Measurements from ENCODE around the gene DCX.

Gene DCX

DNA sequence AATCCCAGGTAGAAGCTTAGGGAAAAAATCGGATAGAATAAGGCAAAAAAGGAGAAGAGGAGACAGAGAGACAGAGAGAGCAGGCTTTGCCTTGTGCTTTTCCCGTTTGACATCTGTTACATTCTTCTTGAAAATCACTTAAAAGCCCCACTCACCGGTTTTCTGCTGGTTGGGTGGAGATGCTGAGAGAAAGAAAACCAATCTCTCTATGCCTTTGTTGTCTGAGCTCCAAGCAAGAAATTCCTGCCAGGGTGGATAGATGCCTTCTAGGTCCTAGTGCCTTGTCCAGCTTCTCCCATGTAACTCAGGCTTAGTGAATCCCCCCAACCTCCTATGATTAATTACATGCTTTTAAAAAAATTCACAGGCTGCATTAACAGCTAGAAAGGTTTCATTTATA lies at the start of gene DCX:
DCX (minus strand) TSS at position 210 of the 400 bp plus-strand sequence. CDS start 1,794 bp downstream, outside the sequence.
- DNase-seq: no peak

GRCh38 chrX:111460607-111461006 lies 48.6 kb upstream of the DCX start:
- DNase-seq: no peak

DNA sequence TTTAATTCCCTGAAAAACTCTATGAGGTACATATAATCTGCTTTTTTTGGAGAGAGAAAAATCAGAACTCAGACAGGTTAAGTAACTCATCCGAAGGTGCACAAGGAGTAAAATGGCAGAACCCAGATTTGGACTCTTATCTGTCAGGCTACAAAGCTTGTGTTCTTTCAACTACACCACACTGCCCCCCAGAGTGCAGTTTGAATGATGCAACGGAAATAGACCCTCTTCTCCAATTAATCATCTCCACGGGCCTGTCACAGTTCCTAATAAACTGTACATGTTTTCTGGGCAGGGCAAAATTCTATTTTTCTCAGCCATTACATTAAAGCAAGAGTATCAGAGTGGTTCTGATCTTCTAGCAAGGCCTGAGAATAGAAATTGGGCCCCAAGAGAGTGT lies 35.3 kb upstream of the DCX start:
- no peak for DNase-seq

DNA sequence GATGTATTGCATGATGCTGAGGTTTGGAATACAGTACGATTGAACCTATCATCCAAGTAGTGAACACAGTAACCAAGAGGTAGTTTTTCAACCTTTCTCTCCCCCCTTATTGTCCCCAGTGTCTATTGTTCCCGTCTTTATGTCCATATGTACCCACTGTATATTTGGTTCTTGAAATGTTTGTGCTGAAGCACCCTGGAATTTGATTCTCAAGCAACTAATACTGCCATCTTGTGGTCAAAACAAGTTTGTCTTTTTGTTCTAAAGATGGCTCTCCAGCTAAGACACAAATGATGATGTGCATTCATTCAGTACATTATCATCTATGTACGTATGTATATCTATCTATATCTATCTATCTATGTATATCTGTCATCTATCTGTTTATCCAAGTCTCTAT lies 33.5 kb upstream of the DCX start:
- DNase-seq: no peak

GRCh38 chrX:111444881-111445280 lies 32.9 kb upstream of the DCX start:
- DNase-seq: no peak

GRCh38 chrX:111443946-111444345 lies 32.0 kb upstream of the DCX start:
- no peak for DNase-seq

DNA sequence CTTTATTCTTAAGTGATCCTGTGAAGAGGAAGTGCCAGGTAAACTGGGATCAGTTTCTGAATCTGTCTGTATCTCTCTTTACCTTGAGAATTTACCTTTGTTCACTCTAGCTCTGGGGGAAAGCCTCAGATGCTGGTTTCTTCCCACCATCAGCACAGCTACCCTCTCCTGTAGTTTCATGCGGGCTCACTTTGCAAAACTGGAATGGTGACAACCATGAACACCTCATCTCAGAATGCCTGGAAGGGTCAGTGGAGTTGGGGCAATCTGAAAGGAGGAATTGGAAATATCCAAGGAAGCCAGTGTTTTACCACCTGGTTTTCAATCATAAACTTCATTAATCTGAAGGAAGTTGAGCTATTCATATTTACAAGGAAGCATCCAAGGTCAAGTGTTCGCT lies 30.8 kb upstream of the DCX start:
- no peak for DNase-seq

- no peak for DNase-seq
Observed at GRCh38 chrX:111435469-111435868, 23.5 kb upstream of the DCX start.

- no peak for DNase-seq
Observed at GRCh38 chrX:111431001-111431400, 19.0 kb upstream of the DCX start.

- DNase-seq: no peak
Observed at GRCh38 chrX:111411557-111411956, 435 bp downstream of the DCX start.

DNA sequence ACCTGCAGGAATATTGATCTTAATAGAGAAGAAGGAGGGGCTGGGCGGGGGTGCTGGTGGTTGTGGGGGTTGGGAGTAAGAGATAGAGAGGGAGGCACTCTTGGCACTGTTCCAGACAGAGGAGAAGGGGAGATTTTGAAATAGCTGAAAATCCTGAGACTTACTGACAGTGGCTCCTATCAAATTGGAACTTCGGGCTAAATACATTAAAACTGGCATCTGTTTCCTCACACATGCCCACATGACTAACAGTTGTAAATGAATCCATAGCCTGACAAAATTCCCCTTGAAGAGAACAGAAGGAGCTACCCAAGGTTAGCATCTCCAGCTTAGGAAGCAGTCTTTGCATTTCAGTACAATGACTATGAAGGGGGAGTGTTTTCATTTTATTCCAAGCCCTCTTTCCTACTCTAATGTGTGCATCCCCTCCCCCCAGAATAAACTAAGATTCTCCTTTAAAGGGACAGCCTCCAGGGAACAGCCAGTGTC lies 1.4 kb downstream of the DCX start:
- DNase-seq: no peak

DNA sequence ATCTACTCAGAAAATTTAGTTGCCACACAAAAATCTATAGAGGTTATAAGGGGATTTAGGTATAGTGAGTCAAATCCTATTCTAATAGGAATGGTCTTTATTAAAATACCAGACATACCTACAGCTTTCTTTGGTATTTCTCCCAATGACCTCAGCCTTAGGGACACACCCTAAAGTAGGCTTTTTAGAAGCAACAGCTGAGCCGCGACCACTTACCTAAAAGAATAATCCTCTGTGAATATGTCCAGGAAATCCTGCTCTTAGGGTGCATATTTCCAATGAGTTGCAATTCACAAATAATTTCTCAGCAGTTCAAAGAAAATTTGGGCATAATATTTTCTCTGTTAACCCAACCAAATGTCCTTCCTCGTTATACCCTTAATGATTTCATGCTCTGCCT lies 2.7 kb downstream of the DCX start:
- no peak for DNase-seq

- no peak for DNase-seq
Observed at GRCh38 chrX:111407948-111408347, 4.0 kb downstream of the DCX start.

DNA sequence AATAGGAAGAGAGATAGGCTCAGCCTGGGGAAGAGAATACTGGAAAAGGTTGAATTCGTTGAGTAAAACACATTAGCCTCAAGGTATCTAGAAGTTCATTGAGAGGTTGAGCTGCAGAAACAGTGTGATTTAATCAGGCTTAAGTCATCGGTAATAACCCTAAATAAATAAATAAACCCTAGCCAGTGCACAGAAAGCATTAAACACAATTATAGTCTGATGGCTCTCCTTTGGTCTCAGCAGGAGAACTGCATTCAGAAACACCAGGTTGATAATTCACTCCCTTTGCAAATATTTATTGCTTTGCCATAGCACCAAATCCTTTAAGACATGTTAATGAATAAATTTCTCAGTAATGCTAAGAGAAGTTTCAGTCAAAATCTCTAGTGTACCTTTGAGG lies 9.6 kb downstream of the DCX start:
- no peak for DNase-seq

- DNase-seq: no peak
Observed at GRCh38 chrX:111395149-111395548, 16.8 kb downstream of the DCX start.

DNA sequence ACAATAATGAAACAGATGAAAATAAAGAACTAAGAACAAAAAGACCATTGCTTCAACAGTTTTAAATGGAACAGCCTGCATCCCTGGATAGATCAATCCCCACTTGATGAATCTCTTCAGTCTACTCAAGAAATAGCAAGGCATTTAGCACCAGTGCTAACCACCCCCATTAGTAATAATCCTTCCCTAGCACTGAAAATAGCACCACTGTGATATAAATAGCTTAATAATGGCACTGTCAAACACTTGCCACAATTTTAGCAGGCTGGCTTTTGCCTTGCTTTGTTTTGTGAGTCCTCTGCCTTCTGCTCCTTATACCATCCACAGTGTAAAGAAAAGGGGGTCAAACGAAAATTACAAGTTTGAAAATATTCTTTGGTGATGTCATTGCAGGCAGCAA lies 17.4 kb downstream of the DCX start:
- no peak for DNase-seq

GRCh38 chrX:111387470-111388070 lies 24.4 kb downstream of the DCX start:
- DNase-seq: no peak

DNA sequence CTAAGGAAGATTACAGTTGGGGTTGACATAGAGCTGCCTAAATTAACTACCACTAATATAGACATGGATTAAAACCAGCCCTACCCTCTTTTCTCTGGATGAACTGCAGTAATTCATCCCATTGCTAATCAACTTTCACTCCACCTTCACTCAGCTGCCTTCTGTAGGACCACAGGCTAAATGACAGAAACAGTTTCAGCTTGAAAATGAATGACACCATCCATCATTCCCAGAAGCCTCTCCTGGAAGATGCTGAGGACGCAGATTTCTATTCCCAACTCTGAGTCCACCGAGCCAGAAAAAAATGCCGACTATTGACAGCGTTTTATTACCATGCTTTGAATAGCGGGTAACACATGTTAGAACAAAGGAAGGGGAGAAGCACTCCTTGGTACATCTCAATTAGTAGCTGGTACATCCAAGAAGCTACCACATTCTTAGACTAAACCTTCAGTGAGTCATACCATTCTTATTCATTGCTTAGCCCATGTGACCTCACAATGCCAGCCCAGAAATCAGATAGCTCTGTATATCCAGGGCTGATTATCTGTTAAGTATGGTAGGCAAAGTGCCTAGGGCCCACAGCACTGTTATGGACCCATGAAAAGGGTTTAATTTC lies 25.3 kb downstream of the DCX start:
- DNase-seq: no peak

DNA sequence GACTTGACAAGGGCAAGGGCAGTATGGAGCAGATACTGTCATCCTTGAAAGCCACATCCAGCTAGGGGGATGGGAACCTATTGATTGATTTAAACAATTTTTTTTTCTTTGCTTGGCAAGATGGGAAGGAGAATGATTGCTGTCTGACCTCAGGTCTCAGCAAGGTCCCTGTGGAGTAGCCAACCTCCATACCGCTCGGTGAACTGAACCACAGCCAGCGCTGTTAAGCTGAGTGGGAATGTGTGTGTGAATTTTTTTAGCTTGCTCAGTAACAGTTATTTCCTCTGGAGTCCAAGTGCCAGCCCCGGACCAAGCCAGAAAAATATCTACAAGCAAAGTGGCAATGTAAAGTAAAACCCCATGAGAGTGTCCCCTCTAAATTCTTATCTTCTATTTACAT lies 25.9 kb downstream of the DCX start:
- no peak for DNase-seq

- DNase-seq: no peak
Observed at GRCh38 chrX:111382277-111382676, 29.7 kb downstream of the DCX start.

DNA sequence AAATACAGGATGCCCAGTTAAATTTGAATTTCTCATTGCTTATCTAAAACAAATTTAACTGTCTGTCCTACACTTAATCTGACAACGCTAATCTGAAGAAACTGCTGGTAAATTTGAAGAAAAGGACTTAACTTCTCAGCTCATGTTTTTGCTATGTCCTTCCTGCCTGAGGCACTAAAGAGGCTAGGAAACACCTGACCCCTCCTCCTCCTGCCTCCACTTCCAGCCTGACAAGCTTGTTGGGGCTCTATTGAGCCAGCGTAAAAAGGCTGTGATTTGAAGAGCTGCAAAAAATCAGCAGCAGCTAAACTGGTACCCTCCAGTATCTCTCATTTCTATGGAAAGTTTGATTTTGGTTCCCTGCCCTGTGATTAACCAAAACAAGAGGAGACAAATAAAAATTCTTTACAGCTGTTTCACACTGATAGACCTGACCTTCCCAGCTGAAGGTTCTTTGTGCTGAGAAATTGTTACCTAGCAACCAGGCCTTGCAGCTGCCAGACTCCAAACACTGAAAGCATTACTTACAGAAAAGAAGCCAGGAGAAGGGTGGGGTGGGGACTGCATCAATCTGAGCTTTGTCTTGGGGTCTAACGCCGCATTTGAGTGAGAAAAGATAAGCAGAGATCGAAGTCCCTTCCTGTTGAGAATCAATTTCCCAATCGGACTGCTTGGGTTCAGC lies 35.0 kb downstream of the DCX start:
- no peak for DNase-seq

- DNase-seq: no peak
Observed at GRCh38 chrX:111376486-111376885, 35.5 kb downstream of the DCX start.

DNA sequence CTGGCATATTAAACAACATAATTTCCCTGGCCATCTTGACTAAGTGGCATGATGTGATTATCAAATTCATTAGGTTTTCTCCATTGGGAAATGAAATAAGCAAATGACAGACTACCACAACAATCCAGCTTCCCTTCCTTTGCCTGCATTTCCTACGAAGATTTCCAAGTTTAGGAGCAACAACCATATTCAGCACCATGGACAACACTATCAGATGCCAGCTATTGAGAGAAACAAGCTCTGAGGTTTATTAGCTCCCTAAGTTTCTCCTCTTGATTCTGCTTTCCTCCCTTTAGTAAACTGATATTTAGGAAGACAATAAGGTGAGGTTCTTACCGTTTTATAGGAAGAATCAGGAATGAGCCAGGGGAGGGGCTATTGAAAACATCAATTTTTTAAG lies 36.2 kb downstream of the DCX start:
- no peak for DNase-seq

- DNase-seq: no peak
Observed at GRCh38 chrX:111372086-111372485, 39.9 kb downstream of the DCX start.

Measured in activated CD4-positive, alpha-beta T cell treated with anti-CD3 and anti-CD28 coated beads for 4 hours (primary cell).